Activated CD8-positive, alpha-beta memory T cell treated with anti-CD3 and anti-CD28 coated beads, Interleukin-2, amount 50 U/mL, for 1 hour (primary cell): ENCODE results near the gene KHSRP.
"Not testable (repeated sequence)": the region's sequence is repeated elsewhere in the genome, so short reads cannot be mapped to it uniquely, and the experiment has no call there.

Experiments used
- DNase-seq: peaks from one replicate; pipeline ENCODE4 v3.0.0-alpha.2; 2020; ENCODE audit errors: extremely low read depth

The KHSRP gene

GRCh38 chr19:6451583-6452222, 27.1 kb upstream of the KHSRP start:
- no peak for DNase-seq

GRCh38 chr19:6450166-6450565, 25.6 kb upstream of the KHSRP start:
- DNase-seq, result no peak

- no peak for DNase-seq
Measured at GRCh38 chr19:6448045-6448444, 23.4 kb upstream of the KHSRP start.

- no peak for DNase-seq
Measured at GRCh38 chr19:6446452-6446851, 21.8 kb upstream of the KHSRP start.

GRCh38 chr19:6443986-6444385, 19.4 kb upstream of the KHSRP start:
- DNase-seq, result no peak

GRCh38 chr19:6442087-6442688, 17.6 kb upstream of the KHSRP start:
- no peak for DNase-seq

GRCh38 chr19:6440905-6441304, 16.3 kb upstream of the KHSRP start:
- DNase-seq, result no peak

- no peak for DNase-seq
Measured at GRCh38 chr19:6439743-6440142, 15.1 kb upstream of the KHSRP start.

GRCh38 chr19:6433663-6434062, 9.1 kb upstream of the KHSRP start, which contains the start of gene SLC25A41:
SLC25A41 (minus strand) TSS chr19:6433763; CDS start chr19:6433693, 70 bp downstream.
- DNase-seq, result no peak

GRCh38 chr19:6433165-6433564, 8.6 kb upstream of the KHSRP start:
- no peak for DNase-seq

- no peak for DNase-seq
Measured at GRCh38 chr19:6431891-6432290, 7.3 kb upstream of the KHSRP start.

- no peak for DNase-seq
Measured at GRCh38 chr19:6429419-6430221, 5.0 kb upstream of the KHSRP start.

- DNase-seq, result not testable (repeated sequence)
Measured at GRCh38 chr19:6428692-6429418, 4.2 kb upstream of the KHSRP start.

- DNase-seq, result no peak
Measured at GRCh38 chr19:6427131-6427530, 2.5 kb upstream of the KHSRP start.

GRCh38 chr19:6425732-6426620, 1.4 kb upstream of the KHSRP start:
- no peak for DNase-seq

- peak; percentile 99 for DNase-seq
Measured at GRCh38 chr19:6424939-6425731, 524 bp upstream of the KHSRP start.

- DNase-seq, result no peak
Measured at GRCh38 chr19:6423499-6424194, 964 bp downstream of the KHSRP start.

GRCh38 chr19:6421075-6422014, 3.3 kb downstream of the KHSRP start:
- DNase-seq, result no peak

GRCh38 chr19:6418562-6418932, 6.1 kb downstream of the KHSRP start:
- DNase-seq, result no peak
